ENCODE results near the gene BHLHE23. TPM values are rescaled to one million over a fixed set of nuclear protein-coding genes. Genes with fewer than 3 reads are reported as not detected.
A peak's percentile ranks its signal among the peaks of the same experiment; 100 is the strongest.

The BHLHE23 gene
- total and polyA plus RNA-seq, 11 donors, result not detected

GRCh38 chr20:62975812-62976508, 30.8 kb downstream of the BHLHE23 start:
- WGBS, 4 donors, result 62 to 78% (median 67%) methylated on average over 7 to 9 of the region's 9 CpGs
- no peaks in the 10 kb centered on the region for H3K9me3 ChIP-seq
- H3K4me1 ChIP-seq, result peaks cover 0 to 12% (median 5%) of the 10 kb centered on the region in 12 donors
- no peak overlapping the region for H3K4me3 ChIP-seq
- intact Hi-C loops (cut with DNase I), result no loop called here
- TF ChIP-seq POLR2A (IDR thresholded peaks at IDR 0.05), result no peak
- TF ChIP-seq CTCF (IDR thresholded peaks at IDR 0.05), result no peak
- peaks cover 40 to 88% (median 66%) of the 10 kb centered on the region in 9 donors for H3K27me3 ChIP-seq
- ATAC-seq, result no peak
- no peak overlapping the region for H3K27ac ChIP-seq
- no peak for DNase-seq
- no peaks in the 10 kb centered on the region for H3K36me3 ChIP-seq

GRCh38 chr20:62975251-62975760, 31.5 kb downstream of the BHLHE23 start:
- H3K36me3 ChIP-seq, result no peaks in the 10 kb centered on the region
- intact Hi-C loops (cut with DNase I), result no loop called here
- ATAC-seq, result no peak
- 64 to 68% (median 66%) methylated on average over 10 of the region's 10 CpGs for WGBS, 4 donors
- no peak overlapping the region for H3K27ac ChIP-seq
- H3K4me3 ChIP-seq, result no peak overlapping the region
- H3K4me1 ChIP-seq, result peaks cover 0 to 12% (median 5%) of the 10 kb centered on the region in 12 donors
- TF ChIP-seq CTCF (IDR thresholded peaks at IDR 0.05) (no peak), POLR2A (IDR thresholded peaks at IDR 0.05) (no peak)
- H3K9me3 ChIP-seq, result no peaks in the 10 kb centered on the region
- peaks cover 38 to 88% (median 63%) of the 10 kb centered on the region in 9 donors for H3K27me3 ChIP-seq
- no peak for DNase-seq

GRCh38 chr20:62972845-62973745, 33.7 kb downstream of the BHLHE23 start:
- H3K36me3 ChIP-seq, result no peaks in the 10 kb centered on the region
- H3K9me3 ChIP-seq, result no peaks in the 10 kb centered on the region
- no peak overlapping the region for H3K27ac ChIP-seq
- TF ChIP-seq POLR2A (IDR thresholded peaks at IDR 0.05) (no peak), CTCF (IDR thresholded peaks at IDR 0.05) (no peak)
- ATAC-seq (peak in 2 of 4 donors; percentile 8 to 10), DNase-seq (no peak)
- peak overlapping the region in 9 of 12 donors; percentile 23 to 45 (median 33) for H3K4me3 ChIP-seq
- WGBS, 4 donors, result 15 to 23% (median 19%) methylated on average over 27 to 48 of the region's 48 CpGs
- intact Hi-C loops (cut with DNase I), result loop anchor here in 8 of 10 donors (1.0 to 2.0 kb wide), 3 partner anchors 35 to 36 kb away; no protein-coding TSS in a partner anchor
- peaks cover 0 to 12% (median 6%) of the 10 kb centered on the region in 12 donors for H3K4me1 ChIP-seq
- H3K27me3 ChIP-seq, result peaks cover 29 to 71% (median 46%) of the 10 kb centered on the region in 9 donors

Data from heart left ventricle (tissue), 16 donors.